ENCODE measurements around the gene RGP1.

DNA sequence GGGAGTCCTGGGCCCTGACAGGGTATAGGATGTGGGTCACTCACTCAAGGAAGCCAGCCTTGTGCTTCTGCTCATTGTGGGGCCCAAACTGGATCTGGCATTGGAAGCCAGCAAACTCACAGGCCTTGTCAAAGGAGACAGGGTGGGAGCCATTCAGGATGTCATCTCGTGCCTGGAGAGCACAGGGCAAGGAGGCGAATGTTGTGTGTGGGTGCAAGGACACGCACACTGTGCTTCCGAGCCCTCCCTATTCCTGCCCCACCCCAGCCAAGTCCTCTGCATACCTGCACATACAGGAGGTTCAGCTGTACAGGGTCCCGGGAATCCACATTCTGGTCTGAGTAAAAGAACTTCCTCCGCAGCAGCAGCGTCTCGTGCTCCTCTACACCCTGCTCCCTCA, 25.2 kb upstream of the RGP1 start:
- TF ChIP-seq EP300 (IDR thresholded peaks at IDR 0.05) (no peak), CTCF (IDR thresholded peaks at IDR 0.05) (no peak), POLR2AphosphoS5 (IDR thresholded peaks at IDR 0.05) (no peak)

Data from stomach (tissue), 4 donors.